GM21367 (cell line): ENCODE measurements around the gene ST3GAL2.
"Not testable (repeated sequence)": the region's sequence is repeated elsewhere in the genome, so short reads cannot be mapped to it uniquely, and the experiment has no call there.

Source experiments
- ATAC-seq: cut with Tn5 transposase; IDR thresholded peaks from one replicate; pipeline ENCODE4 v1.9.1; 2021; ENCODE audit not compliant: unreplicated experiment

Gene ST3GAL2

GRCh38 chr16:70391881-70392481 is 46.9 kb downstream of the ST3GAL2 start:
- no peak for ATAC-seq

GRCh38 chr16:70391446-70391845 is 47.5 kb downstream of the ST3GAL2 start:
- no peak for ATAC-seq

DNA sequence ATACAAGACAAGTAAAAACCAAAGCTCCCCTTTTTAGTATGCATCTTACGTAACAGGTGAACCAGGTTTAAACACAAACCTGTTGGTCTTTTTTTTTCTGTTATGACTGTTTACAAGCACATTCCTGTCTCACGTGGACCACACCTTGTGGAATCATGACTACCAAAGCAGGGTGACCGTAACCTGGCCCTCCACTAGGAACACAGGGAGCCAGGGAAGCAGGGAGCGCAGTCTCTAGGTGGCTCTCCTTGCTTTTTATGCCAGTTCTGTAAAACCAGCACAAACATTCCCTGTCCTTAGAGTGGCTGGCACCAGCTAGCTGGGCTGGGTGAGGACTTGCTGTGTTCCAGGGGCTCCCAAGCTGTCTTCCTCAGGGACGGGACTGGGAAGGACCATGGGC is 48.1 kb downstream of the ST3GAL2 start:
- no peak for ATAC-seq

DNA sequence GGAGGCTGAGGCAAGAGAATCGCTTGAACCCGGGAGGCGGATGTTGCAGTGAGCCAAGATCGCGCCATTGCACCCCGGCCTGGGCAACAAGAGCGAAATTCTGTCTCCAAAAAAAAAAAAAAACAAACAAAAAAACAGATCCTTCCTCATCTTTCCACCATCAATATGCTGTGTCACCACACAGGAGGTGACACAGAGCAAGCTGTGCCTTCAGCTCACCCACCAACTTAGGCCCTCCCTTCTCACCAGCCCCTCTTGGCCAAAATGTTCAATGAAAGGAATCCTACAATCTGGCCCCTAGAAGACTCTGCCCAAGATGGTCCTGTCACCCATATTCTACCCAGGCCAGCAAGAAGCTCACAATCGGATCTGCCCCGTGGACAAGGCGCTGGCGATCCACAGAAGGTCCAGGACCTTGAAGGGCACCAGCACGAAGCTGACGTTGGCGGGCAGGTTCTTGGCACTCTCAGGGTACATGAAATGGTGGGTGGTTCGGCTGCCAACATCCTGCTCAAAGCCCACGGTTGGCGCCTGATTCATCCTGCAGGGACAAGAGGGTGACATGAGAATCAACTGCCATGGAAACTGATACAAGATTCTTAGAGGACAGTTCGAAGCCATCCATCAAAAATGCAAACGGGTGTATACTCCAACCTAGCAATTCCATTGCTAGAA is 50.8 kb downstream of the ST3GAL2 start:
- no peak for ATAC-seq

GRCh38 chr16:70386289-70386986 is 52.5 kb downstream of the ST3GAL2 start:
- ATAC-seq, result not testable (repeated sequence)

- no peak for ATAC-seq
Measured at GRCh38 chr16:70383421-70383960, 55.4 kb downstream of the ST3GAL2 start.

DNA sequence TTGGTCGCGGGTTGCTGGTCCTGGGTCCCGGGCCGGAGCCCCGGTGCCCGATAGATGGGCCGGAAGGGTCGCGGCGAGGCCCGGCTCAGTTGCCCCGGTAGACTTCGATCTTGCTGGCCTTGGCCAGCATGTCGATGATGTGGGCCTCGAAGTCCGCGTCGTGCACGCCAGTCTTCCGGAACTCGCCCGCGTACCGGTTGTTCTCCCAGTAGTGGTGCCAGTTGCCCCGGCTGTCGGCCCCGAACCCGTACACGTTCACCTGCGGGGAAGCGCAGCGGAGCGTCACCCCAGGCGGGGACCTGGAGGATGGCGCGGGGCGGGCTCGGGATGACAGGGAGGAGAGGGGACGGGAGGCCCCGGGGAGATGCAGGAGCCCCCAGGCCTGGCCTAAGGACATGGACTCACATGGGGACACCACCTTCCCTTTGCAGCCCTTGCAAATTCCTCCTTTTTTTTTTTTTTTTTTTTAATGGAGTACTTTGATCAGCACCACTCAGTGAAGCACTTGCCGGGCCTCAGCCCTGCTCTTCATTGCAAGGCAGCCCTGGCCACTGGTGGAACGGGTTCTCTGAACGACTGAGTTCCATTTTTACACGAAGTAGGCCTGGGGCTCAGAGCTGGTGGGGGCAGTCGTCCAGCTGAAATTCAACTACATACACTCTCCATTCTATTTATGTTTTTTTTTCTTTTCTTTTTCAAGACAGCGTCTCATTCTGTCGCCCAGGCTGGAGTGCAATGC is 57.1 kb downstream of the ST3GAL2 start:
- no peak for ATAC-seq

DNA sequence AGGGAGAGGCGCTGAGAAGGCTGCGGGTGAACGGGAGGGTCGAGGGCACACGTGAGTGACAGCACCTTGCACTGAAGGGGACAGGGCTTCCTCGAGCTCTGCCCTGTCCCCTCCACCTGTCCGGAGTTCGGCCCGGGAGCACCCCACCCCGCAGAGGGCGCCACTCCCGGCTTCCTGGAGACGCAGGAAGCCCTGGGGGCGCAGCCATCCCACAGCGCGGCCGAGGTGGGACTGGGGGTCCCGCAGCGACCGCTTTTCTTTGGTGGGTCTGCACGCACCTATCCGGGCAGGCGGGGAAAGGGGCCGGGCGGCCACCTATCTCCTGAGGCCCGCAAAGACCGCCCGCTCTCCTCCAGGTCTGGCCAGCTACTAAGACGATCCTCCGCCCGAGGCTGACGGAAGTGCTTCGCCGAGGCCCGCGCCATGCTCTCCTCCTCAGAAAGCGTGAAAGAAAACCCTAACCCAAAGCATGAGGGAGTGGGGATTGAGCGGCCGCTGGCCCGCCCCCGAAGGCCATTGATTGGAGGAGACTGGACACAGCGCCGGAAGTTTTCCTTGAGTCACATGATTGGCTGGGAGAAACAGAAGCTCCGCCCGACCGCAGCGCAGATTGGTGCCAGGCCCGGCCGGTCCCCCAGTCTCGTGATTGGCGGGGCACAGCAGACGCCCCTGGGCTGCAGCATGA is 57.8 kb downstream of the ST3GAL2 start:
- ATAC-seq, result peak; percentile 90

DNA sequence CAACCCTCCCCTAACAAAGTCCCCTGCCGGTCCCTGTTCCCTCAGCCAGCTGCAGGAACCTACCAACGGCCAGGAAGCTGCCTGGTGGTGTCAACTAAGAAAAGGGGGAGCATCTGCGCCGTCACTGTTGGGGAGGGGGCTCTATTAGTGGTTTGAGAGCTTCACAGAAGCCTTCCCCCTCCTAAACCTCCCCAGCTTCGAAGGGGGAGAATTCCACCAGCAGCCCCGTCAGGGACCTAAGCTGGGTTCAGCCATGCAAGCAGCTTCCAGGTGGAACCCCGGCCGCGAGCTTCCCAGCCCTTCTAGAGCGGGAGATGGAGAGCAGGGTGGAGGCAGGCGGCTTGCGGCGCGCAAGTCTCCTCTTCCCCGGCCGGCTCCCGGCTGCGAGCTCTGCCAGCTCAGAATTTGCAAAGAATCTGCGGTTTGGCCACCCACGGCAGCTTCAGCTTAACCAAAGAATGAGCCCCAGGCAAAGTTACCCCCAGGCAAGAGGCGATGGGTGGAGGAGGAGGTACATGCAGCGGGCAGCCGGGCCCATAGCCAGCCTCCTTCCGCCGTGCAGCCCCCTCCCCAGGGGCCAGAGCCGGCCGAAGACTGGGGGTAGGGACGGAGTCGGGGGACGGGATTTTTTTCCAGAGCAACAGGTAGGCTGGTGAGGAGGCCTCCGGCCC is 58.5 kb downstream of the ST3GAL2 start:
- ATAC-seq, result peak; percentile 12

DNA sequence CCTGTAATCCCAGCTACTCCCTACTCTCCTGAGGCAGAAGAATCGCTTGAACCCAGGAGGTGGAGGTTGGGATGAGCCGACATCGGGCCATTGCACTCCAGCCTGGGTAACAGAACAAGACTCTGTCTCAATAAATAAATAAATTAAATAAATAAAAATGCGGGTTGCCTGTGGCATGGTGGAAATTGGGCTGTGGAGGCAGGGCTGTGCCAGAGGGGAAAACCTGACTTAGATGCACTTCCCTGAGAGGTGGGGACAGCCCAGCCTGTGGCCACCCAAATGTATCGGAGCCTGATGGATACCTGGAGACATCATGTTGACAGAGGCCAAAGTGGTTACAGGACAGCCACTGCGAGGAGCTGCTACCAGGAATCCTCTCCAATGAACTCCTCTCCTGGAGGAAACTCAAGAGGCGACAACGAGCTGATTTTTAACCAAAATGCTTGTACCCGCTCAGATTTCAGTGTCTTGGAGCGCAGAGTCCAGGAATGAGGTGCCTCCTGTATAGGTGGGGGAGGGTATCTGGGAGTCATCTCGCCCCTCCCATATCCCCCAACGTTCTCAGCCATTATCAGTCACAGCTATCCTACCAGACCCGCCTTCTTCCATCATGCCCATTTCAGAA is 59.9 kb downstream of the ST3GAL2 start:
- ATAC-seq, result no peak

DNA sequence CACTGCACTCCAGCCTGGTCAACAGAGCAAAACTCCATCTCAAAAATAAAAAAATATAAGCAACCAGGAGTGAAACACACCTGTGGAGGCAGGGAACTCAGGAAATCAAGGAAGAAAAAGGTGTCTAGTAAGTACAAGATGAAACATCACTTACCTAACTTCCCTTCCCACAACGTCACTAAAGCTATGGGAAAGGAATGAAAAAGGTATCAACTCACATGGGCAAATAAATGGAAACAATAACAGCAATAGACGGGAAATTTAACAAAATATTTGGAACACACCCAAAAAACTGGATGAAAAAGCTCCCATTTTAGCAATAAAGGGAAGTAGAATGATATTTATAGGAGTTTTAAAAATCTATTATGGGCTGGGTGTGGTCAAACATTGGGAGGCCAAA is 61.1 kb downstream of the ST3GAL2 start:
- no peak for ATAC-seq

DNA sequence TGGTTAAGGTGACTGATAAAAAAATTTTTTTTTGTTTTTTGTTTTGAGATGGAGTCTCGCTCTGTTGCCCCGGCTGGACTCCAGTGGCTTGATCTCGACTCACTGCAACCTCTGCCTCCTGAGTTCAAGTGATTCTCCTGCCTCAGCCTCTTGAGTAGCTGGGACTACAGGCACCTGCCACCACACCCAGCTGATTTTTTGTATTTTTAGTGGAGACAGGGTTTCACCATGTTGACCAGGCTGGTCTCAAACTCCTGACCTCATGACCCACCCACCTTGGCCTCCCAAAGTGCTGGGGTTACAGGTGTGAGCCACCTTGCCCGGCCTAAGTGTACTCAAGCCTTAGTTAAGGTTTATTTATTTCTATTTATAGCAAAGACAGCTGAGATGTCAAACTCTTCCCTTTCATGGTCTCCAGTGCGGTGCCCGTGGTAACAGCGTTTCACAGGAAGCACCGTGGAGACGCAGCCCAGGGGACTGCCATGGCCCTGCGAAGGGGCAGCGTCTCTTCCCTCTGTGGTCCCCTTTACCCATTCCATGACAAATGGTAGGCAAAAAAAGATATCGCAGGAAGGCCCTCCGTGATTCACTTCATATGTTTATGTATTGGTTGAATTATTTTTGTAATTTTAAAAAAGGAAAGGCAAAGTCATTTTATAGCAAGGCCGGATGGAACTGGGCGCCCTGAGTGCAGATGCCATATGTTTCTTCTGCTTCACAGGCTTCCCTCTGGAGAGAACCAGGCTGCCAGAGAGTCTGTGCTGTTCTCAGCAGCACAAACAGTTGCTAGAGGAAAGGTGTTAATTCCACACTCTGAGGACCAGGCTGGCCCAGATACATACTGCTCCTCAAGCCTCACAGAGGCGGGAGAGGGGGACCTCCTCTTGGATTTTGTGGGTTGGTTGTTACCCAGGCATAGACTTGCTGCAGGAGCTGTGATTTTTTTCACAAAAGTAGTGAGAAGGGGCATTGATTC is 63.0 kb downstream of the ST3GAL2 start:
- ATAC-seq, result no peak

DNA sequence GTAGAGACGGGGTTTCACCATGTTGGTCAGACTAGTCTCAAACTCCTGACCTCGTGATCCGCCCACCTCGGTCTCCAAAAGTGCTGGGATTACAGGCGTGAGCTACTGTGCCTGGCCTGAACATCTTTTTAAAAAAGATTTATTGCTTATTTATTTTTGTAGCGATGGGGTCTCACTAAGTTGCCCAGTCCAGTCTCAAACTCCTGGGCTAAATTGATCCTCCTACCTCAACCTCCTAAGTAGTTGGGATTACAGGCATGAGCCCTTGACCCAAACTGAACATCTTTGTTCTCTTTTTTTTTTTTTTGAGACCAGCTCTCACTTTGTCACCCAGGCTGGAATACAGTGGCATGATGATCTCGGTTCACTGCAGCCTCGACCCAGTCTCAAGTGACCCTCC is 64.7 kb downstream of the ST3GAL2 start:
- no peak for ATAC-seq

DNA sequence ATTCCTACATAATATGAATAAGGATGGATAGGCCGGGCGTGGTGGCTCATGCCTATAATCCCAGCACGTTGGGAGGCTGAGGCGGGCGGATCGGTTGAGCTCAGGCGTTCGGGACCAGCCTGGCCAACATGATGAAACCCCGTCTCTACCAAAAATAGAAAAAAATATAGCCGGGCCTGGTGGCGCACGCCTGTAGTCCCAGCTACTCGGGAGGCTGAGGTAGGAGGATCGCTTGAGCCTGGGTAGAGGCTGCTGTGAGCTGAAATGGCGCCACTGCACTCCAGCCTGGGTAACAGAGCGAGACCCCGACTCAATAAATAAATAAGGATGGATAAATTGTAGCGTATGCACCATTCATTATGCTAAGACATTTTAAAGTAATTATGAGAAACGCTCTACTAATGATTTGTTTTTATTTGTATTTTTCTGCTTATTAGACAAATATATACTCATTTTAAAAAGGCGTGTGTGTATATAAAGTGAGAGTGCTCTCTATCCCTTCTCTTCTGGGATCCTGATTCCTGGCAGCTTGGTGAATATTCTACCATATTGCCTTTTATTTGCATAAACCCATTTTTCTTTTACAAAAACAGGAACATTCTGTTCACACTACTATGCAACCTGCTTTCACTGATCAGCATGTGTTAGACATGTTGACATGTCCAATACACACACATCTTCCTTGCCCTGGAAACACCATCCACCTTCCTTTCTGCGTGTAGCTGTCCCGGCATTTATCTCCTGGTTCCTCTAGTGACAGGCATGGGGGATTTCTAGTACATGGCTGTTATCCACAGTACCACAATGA is 65.8 kb downstream of the ST3GAL2 start:
- no peak for ATAC-seq

- ATAC-seq, result no peak
Measured at GRCh38 chr16:70370924-70371323, 68.0 kb downstream of the ST3GAL2 start.

DNA sequence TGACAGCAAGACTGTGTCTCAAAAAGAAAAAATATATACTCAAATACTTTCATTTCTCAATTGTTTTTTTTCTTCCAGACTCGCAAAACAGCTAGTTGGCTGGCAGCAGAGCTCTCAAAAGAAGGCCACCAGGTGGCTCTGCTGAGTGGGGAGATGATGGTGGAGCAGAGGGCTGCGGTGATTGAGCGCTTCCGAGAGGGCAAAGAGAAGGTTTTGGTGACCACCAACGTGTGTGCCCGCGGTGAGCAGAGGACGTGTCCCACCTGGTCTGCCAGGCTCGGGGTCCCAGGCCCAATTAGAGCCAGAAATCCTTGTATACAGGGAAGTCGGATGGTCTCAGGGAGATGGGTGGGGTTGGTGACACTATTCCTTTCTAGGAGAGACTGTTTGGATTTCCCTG is 68.8 kb downstream of the ST3GAL2 start:
- not testable (repeated sequence) for ATAC-seq

DNA sequence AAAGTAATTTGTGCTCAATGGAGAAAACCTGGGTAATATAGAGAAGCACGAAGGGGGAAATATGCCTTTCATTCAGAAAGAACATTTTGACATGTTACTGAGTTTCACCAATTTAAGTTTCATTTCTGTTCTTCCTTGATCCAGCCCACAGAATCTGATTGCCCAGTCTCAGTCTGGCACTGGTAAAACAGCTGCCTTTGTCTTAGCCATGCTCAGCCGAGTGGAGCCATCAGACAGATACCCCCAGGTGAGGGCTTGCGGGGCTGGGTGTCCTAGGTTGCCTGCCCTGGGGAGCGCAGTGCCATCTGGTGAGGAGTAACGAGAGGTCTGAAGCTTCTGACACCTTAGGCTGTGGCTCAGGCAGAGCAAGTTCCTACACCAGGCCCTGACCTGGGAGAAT is 74.5 kb downstream of the ST3GAL2 start:
- ATAC-seq, result no peak

GRCh38 chr16:70359552-70359951 is 79.3 kb downstream of the ST3GAL2 start:
- no peak for ATAC-seq
